Calu3 (cell line): ENCODE measurements around the gene IQCM. TPM values are rescaled to one million over a fixed set of nuclear protein-coding genes. Genes with fewer than 3 reads are reported as not detected.
A peak's percentile ranks its signal among the peaks of the same experiment; 100 is the strongest.

Experiments used
- BruUV-seq: library from RNA; stranded (reverse); fragments of 400-500 nt; replicated peaks from 2 replicates; lab custom pipeline; 2021; lab: Mats Ljungman, UMichigan
- CTCF ChIA-PET: fragments of 300-600 bp; sonication (Branson Sonifier 250); formaldehyde crosslinking; loops from one replicate; lab custom pipeline; 2022; ENCODE audit warnings: antibody characterized with exemption; lab: Charles Lee
- DNase-seq: peaks from one replicate; pipeline ENCODE4 v3.0.0; 2022
- H3K27ac Mint-ChIP-seq: one replicate; pipeline ENCODE4 v1.8.0; 2022; ENCODE audit warnings: mixed read lengths; ENCODE audit not compliant: unreplicated experiment
- H3K27me3 Mint-ChIP-seq: one replicate; pipeline ENCODE4 v1.8.0; 2022; ENCODE audit warnings: mixed read lengths; ENCODE audit not compliant: unreplicated experiment
- H3K36me3 Mint-ChIP-seq: one replicate; pipeline ENCODE4 v1.8.0; 2022; ENCODE audit warnings: mild to moderate bottlenecking, moderate library complexity, mixed read lengths; ENCODE audit not compliant: insufficient read depth, unreplicated experiment
- H3K4me1 Mint-ChIP-seq: one replicate; pipeline ENCODE4 v1.8.0; 2022; ENCODE audit warnings: mild to moderate bottlenecking, low read depth, mixed read lengths; ENCODE audit not compliant: unreplicated experiment
- H3K4me3 Mint-ChIP-seq: one replicate; pipeline ENCODE4 v1.8.0; 2022; ENCODE audit warnings: mild to moderate bottlenecking, low read depth, moderate library complexity, mixed read lengths; ENCODE audit not compliant: unreplicated experiment
- H3K9me3 Mint-ChIP-seq: one replicate; pipeline ENCODE4 v1.8.0; 2022; ENCODE audit warnings: low read depth, mixed read lengths; ENCODE audit not compliant: unreplicated experiment
- CTCF ChIP-seq: fragments of 200-600 bp; IDR thresholded peaks from one replicate; pipeline ENCODE4 v1.8.0; 2022; ENCODE audit warnings: antibody characterized with exemption; ENCODE audit not compliant: unreplicated experiment
- intact Hi-C: fragments of 100-400 bp; cut with micrococcal nuclease; formaldehyde crosslinking; loops from one replicate; pipeline ENCODE4 v1.10.0; 2022; ENCODE audit not compliant: unreplicated experiment
- total RNA-seq: library from RNA; stranded (reverse); gene quantifications from 2 replicates; pipeline ENCODE4 v1.2.3, GENCODE V29; 2022

Gene IQCM
- total RNA-seq, 1 experiment from 2014 or later: not detected

DNA sequence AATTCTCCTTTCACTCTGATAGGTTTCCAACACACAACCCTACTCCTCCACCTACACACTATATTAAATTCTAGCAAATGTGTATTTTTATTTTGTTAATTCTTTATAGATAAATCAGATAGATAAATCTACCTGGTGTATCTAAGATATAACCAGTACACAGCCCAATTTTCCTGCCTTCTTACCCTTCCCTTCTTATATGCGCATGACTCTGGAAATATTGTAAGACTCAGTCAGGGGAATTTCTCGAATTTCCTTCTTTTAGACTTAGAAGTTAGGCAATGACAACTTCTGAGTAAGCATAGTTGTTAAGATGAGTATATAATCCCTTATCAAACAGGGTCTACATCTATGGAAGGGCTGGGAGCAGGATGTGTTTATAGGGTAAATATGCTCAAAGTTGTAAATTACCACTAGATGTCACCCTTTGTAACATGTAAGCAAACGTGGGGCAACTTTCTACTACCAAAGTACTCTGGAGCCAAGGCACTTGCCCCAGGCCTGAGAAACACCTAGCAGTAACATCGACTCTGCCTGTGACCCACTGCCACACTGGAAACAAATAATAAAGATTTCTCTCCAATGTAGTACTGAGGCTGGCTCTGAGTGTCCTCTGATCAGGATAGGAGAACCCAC, 444.7 kb downstream of the IQCM start:
- DNase-seq: peak; percentile 17
- CTCF ChIA-PET: no interaction called here
- no peaks in the 10 kb centered on the region for H3K27me3 Mint-ChIP-seq

DNA sequence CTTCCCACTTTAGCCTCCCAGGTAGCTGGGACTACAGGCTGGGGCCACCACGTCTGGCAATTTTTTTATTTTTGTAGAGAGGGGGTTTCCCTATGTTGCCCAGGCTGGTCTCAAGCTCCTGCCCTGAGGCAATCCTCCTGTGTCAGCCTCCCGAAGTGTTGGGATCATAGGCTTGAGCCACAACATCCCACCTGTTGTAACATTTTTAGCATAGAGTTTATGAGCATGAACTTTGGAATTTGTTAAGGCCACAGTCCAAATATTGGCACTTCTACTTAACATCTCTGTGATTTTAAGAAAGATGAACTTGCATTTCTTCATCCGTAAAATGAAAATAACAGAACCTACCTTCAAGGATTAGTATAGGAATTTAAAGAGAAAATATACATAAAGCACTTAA, 445.6 kb downstream of the IQCM start:
- intact Hi-C loops: loop anchor here (10.0 kb wide), 1 partner anchor 175 kb away; no protein-coding TSS in a partner anchor
- no peak overlapping the region for H3K4me3 Mint-ChIP-seq
- no peak for DNase-seq
- H3K4me1 Mint-ChIP-seq: no peaks in the 10 kb centered on the region
- H3K36me3 Mint-ChIP-seq: no peaks in the 10 kb centered on the region
- TF ChIP-seq CTCF: no peak
- no peaks in the 10 kb centered on the region for H3K9me3 Mint-ChIP-seq
- no peak overlapping the region for H3K27ac Mint-ChIP-seq
- no peaks in the 10 kb centered on the region for H3K27me3 Mint-ChIP-seq
- no TSS peak for BruUV-seq
- CTCF ChIA-PET: interaction anchor here (1.2 kb wide), 1 partner anchor 424 kb away, joined by 3 read pairs; no protein-coding TSS in a partner anchor

More for the DNA sequence above, 444.7 kb downstream of the IQCM start:
- H3K27ac Mint-ChIP-seq: no peak overlapping the region
- intact Hi-C loops: loop anchor here (1.0 to 10.0 kb wide), 2 partner anchors 174 to 527 kb away; no protein-coding TSS in a partner anchor
- BruUV-seq: no TSS peak
- no peak overlapping the region for H3K4me3 Mint-ChIP-seq
- H3K36me3 Mint-ChIP-seq: no peaks in the 10 kb centered on the region
- no peaks in the 10 kb centered on the region for H3K9me3 Mint-ChIP-seq
- peak; percentile 18 for TF ChIP-seq CTCF
- H3K4me1 Mint-ChIP-seq: no peaks in the 10 kb centered on the region

DNA sequence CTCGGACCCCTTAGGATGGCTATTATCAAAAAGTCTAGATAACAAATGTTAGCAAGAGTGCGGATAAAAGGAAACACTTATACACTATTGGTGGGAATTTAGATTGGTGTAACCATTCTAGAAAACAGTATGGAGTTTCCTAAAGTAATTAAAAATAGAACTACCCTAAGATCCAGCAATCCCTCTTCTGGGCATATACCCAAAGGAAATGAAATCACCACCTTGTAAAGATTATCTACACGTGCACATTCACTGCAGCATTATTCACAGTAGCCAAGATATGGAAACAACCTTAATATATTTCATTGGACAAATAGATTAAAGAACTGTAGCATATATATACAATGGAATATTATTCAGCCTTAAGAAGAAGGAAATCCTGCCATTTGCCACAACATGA, 462.4 kb downstream of the IQCM start:
- no peak overlapping the region for H3K4me3 Mint-ChIP-seq
- BruUV-seq: no TSS peak
- no peaks in the 10 kb centered on the region for H3K4me1 Mint-ChIP-seq
- no peak for TF ChIP-seq CTCF
- CTCF ChIA-PET: no interaction called here
- DNase-seq: no peak
- peaks cover 5% of the 10 kb centered on the region for H3K9me3 Mint-ChIP-seq
- H3K27ac Mint-ChIP-seq: no peak overlapping the region
- H3K36me3 Mint-ChIP-seq: peaks cover 6% of the 10 kb centered on the region
- H3K27me3 Mint-ChIP-seq: no peaks in the 10 kb centered on the region
- intact Hi-C loops: no loop called here

DNA sequence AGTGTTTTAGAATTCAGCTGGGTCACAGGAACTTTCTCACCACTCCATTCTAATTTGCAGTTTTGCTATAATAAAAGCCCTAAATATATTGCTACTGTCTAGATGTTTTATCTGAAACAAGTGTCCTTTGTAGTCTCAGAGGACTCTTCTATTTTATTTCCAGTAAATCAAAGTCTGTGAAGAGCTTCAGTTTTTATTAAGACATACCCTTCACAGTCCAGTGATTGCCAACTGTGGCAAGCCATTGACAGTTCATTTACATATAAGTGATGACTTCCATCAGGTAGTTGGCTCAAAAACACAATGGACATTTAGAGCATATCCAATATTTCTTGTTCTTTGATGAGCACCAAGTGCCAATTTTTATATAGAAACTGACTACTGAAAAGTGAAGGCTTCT, 466.1 kb downstream of the IQCM start:
- H3K4me1 Mint-ChIP-seq: no peaks in the 10 kb centered on the region
- CTCF ChIA-PET: no interaction called here
- peaks cover 6% of the 10 kb centered on the region for H3K36me3 Mint-ChIP-seq
- no peaks in the 10 kb centered on the region for H3K27me3 Mint-ChIP-seq
- intact Hi-C loops: no loop called here
- BruUV-seq: no TSS peak
- H3K27ac Mint-ChIP-seq: no peak overlapping the region
- H3K9me3 Mint-ChIP-seq: peaks cover 2% of the 10 kb centered on the region
- TF ChIP-seq CTCF: no peak
- H3K4me3 Mint-ChIP-seq: no peak overlapping the region
- no peak for DNase-seq
